DMS114 treated with DMSO at 0.1 percent for 48 hours (cell line): ENCODE results near the gene KCNMA1.

Source experiments
- DNase-seq: peaks from one replicate; lab custom pipeline; 2025; ENCODE audit not compliant: unreplicated experiment; lab: John Stamatoyannopoulos, UW

The KCNMA1 gene

DNA sequence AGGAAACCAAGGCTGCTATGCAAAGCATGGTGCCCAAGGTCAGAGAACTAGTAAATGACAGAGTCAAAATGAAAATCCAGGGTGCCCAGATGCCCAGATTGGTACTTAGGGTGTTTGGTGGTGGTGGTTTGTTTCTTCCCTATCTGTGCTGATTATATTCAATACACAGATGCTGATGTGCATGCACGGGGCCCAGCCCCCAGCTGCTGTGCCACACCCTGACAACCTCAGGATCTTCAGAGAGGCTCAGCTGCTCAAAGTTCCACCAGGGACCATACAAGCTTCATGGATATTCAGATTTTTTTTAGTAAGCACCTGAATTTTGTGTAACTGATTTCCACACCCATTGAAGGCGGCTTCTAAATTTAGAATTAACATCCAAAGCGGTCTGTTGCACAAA is 75.6 kb downstream of the KCNMA1 start:
- no peak for DNase-seq

- no peak for DNase-seq
These were observed 77.1 kb downstream of the KCNMA1 start for GRCh38 chr10:77560471-77560870.

DNA sequence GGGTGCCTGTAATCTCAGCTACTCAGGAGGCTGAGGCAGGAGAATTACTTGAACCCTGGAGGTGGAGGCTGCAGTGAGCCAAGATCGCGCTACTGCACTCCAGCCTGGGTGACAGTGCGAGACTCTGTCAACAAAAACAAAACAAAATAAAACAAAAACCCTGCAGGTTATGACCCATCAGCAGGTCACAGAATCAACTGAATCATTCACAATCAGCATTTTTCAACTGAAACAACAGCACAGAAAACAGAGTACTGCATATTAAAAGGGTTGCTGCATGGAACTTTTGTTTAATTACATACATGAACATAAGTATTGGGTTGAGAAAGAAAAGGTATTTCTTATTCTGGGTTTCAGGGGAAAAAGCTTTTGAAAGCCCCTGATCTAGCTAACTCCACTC is 77.6 kb downstream of the KCNMA1 start:
- no peak for DNase-seq

DNA sequence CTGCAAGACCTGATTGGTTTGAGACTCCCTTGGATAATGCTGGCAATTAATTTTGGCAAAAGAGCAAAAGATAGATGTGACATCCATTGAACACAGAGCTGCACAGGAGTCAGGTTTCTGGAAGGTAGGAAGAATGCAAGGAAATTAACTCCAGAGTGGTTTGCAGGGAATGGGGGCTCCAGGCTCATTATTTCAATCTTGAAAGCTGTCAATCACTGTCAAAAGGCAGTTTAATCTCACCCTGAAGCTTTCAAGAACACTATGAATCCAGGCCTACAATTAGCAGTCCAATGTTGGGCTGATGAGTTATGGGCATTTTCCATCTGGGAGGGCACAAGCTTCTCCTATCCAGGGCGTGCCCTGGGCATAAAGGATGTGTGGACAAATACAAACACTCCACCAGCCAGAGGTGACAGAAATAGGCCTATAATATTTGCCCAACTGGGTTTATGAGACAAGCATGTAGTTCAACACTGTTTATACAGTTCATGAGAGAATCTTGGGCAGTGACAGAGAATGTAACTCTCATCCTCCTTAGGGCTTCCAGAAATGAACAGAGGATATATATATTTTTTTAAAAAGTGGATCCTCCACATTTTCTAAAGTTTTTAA is 80.5 kb downstream of the KCNMA1 start:
- DNase-seq, result no peak

DNA sequence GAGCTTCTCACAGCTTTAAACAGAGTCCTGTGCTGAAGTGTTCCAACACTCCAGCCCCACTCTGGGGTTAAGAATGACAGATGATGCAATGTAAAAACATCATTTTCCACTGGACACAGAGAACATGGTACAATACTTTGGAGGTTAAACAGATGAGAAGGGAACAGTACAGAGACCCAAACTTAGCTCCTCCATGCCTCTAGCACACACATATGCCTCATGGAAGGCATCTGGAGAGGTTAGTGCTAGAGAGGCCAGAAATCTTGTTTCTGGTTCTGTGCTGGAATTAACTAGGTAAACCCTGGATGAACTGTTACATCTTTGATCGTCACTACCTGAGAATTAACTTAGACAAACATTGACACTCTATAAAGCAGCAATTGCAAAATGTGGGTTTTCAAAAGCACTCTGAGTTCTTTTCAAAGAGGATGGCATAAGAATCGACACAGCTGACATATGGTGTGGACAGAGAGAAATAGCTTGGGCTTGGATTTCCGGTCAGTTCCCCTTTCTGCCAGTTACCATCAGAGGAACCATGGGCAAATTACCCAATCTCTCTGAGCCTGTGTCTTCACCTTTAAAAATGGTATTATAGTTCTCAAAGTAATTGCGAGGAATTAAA is 81.9 kb downstream of the KCNMA1 start:
- DNase-seq, result no peak

GRCh38 chr10:77554996-77555397 is 82.6 kb downstream of the KCNMA1 start:
- DNase-seq, result no peak

GRCh38 chr10:77553966-77554365 is 83.6 kb downstream of the KCNMA1 start:
- DNase-seq, result no peak

GRCh38 chr10:77553311-77553710 is 84.3 kb downstream of the KCNMA1 start:
- no peak for DNase-seq

DNA sequence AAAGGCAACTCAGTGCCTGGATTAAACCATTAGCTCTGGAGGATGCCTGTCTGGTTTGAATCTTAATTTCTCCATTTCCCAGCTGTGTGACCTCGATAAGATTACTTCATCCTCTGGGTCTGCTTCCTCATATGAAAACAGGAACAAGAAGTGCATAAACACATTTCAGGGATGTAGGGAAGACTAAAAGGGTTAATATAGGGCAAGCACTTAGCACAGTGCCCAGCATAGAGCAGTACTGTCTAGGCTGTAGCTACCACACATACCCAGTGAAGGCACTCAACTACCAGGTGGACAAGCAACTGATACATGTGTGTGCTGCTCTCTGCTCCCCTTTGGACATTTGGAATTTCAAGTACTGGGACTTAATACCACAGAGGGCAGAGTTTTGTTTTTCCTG is 85.4 kb downstream of the KCNMA1 start:
- no peak for DNase-seq

- no peak for DNase-seq
These were observed 87.2 kb downstream of the KCNMA1 start for GRCh38 chr10:77550378-77550777.

DNA sequence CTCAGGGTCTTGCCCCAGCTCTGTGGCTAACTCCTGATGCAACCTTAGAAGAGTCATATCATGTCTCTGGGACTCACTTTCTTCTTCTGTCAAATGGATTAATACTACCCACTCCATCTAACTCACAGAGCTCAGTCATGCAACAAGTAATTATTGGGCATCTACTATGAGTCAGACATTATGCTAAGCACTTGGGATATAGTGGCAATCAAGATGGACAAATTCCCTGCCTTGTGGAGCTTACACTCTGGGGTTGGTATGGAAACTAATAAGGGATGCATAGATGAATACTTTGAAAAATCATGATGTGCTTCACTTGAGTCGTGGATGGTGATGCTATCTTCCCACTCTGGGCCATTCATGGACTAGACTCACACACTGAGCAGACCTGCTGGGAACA is 88.9 kb downstream of the KCNMA1 start:
- DNase-seq, result no peak

DNA sequence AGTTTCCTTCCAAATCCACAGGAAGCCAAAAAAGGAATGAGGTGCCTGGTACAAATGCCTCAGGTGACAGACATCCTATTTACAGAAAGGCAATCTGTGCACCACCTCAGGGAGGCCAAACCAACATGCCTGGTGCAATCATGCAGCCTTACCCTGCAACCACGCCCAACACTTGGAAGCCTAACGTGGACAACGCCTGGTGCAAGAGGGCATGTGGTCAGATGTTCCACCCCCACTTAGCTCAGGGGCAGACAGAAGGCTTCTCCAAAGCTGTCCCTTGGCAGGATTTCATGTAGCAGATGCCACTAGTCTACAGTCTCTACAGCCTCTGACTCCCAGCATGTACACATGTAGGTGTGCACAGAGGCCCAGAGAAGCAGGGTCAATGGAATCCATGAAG is 89.5 kb downstream of the KCNMA1 start:
- DNase-seq, result no peak

GRCh38 chr10:77547307-77548050 is 90.1 kb downstream of the KCNMA1 start:
- no peak for DNase-seq

- DNase-seq, result no peak
These were observed 91.6 kb downstream of the KCNMA1 start for GRCh38 chr10:77546042-77546441.

DNA sequence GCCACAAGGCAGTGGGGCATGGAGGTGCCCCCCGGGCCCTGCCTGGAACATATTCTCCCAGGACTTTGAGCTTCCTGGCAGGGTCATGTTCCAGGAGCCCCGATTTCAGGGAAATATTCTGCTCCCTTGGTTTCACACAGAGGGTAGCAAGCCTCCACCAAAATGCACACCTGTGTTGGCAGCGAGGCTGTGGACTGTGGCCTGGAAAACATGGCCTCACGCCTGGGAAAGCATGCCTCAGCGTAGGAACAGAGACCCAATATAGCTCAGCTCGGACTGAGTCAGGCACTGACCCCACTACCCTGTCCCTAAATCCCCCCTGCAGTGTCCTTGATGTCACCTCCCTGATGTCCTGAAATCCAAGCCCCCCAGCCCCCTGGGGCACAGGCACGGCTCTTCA is 92.0 kb downstream of the KCNMA1 start:
- DNase-seq, result no peak

- no peak for DNase-seq
These were observed 93.0 kb downstream of the KCNMA1 start for GRCh38 chr10:77544617-77545016.

GRCh38 chr10:77542710-77543259 is 94.8 kb downstream of the KCNMA1 start:
- DNase-seq, result no peak

GRCh38 chr10:77541944-77542343 is 95.7 kb downstream of the KCNMA1 start:
- no peak for DNase-seq

GRCh38 chr10:77541247-77541646 is 96.4 kb downstream of the KCNMA1 start:
- DNase-seq, result no peak

- no peak for DNase-seq
These were observed 98.3 kb downstream of the KCNMA1 start for GRCh38 chr10:77539147-77539935.

- no peak for DNase-seq
These were observed 99.8 kb downstream of the KCNMA1 start for GRCh38 chr10:77537720-77538373.
